Pons (tissue), 1 donor: ENCODE results near the gene LRRFIP1.
"Not testable (repeated sequence)": the region's sequence is repeated elsewhere in the genome, so short reads cannot be mapped to it uniquely, and the experiment has no call there.

ENCODE experiments used
- DNase-seq: peaks from one replicate; pipeline ENCODE4 v3.0.0-alpha.2; 2016; ENCODE audit warnings: low spot score

Gene LRRFIP1

DNA sequence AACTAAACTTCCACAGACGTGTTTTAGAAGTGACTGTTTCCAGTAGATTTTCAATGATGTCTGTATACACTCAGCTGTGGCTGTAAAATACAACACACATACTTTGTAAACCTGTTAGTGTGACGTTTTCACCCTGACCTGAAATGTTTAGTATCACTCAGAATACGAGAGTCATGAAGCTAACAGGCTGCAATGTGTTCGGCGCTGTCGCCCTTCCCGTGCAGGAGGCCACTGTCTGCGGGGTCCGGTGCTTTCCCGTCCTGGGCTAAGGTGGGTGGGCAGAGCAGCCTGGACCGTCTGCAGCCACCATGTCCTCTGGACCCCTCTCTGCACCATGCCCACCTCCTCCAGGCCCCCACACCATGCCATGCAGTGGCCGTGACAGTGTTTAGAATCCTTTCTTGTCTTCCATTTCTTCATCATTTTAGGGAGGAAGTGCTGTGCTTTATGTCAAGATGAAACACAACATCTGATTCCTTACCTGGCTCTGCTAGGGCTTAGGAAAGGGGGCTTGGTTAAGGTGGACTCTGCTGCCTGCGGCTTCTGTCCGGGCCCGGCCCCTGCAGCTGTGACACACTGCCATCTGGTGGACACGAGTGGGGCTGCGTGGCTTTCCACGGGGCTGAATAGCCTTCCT is 117.3 kb downstream of the LRRFIP1 start:
- DNase-seq, result peak; percentile 60

DNA sequence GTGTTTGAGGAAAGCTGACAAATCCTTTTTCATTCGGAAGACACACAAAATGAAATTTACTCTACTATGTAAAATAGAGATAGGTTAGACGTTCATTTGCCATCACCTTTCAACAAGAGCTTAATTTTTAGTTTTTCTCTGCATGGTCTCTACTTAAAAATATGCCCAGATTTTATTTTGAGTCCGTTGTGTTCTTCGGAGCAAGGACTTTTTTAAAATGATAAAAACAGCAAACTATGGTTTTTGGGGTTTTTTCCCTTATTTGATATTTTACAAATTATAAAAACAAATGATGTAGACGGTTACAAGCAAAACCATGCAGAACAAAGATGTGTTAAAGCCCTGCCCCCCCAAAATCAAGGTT is 117.8 kb downstream of the LRRFIP1 start:
- DNase-seq, result no peak

- no peak for DNase-seq
These were observed 119.1 kb downstream of the LRRFIP1 start for GRCh38 chr2:237746302-237747080.

GRCh38 chr2:237747189-237747588 is 119.8 kb downstream of the LRRFIP1 start:
- no peak for DNase-seq

GRCh38 chr2:237749002-237749401 is 121.6 kb downstream of the LRRFIP1 start:
- DNase-seq, result no peak

DNA sequence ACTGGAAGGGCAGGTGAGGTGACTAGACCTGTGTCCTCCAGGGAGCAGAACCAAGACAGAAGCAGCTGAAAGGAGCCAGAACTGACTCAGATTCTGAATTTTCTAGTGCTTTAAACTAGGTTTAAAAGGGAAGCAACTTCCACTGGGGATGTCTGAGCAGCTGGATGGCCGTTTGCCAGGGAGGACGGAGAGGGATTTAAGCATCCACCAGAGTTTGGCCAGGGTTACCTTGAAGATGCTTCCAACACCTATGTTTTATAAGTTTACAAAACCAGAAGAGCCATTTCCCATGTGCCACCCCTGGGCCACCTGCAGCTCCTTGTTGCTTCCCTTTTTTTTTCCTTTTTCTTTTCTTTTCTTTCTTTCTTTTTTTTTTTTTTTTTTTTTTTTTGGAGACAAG is 122.6 kb downstream of the LRRFIP1 start:
- DNase-seq, result no peak

DNA sequence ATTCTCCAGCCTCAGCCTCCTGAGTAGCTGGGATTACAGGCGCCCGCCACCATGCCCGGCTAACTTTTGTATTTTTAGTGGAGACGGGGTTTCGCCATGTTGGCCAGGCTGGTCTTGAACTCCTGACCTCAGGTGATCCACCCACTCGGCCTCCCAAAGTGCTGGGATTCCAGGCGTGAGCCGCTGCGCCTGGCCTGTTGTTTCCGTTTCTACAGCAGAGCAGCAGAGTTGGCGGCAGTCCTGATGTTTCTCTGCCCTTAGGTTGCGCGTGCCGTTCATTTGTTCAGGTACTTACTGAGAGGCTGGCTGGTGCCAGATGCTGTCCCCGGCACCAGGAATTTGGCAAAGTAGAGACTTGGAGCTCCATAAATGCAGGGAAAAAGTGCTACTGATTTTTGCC is 123.1 kb downstream of the LRRFIP1 start:
- DNase-seq, result not testable (repeated sequence)

DNA sequence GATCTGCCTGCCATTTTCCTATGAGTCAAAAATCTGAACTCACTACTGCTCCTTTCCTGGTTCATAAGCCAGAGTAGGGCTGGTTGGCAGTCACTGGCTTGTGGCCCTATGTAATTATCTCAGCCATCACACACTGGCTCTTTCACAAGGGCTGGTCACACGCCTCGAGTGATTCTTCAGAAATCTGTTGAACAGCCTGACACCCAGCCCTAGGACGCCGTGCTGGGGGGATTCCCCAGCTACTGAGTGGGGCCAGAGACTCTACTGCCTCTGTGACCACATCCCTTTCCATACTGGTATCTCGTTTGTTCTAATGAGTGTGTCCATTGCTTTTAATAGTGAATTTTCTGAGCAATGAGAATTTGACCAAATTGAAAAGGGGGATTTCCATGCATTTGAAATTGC is 125.4 kb downstream of the LRRFIP1 start:
- peak; percentile 28 for DNase-seq

- DNase-seq, result no peak
These were observed 126.8 kb downstream of the LRRFIP1 start for GRCh38 chr2:237754182-237754581.

- DNase-seq, result no peak
These were observed 127.3 kb downstream of the LRRFIP1 start for GRCh38 chr2:237754626-237755248.

DNA sequence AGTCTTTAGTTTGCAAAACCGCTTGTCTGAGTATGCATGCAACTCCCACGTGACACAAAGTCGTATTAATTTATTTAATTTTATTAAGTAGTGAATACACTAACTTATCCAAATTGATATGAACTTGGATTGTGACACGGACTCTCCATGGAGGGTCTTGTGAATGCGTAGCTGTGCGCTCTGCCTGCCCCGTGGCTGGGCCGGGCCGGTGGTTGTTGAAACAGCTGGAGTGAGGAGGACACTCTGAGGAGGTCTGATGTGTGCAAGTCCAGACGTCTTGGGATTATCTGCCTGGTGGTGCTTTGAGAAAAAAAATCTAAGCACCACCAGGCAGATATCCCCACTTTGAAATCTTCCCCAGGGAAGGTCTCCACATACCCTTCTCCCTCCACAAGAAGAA is 130.2 kb downstream of the LRRFIP1 start:
- DNase-seq, result no peak

DNA sequence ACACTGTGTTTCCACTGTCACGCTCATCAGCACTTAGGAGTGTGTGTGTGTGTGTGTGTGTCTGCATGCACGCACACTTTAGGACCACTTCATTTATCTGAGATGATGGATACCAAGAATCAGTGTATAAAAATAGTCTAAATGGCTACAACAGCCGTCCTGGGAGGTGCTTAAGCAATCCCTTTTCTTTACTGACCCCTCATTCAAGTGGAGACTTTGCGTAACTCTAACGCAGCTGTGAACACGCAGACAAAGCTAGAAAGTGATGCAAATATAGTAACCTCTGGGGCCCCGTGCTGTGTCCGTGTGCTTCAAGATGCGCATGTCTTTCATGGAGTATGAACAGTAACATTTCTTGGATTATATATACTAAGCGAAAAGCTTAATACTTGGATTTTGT is 130.8 kb downstream of the LRRFIP1 start:
- DNase-seq, result no peak

- no peak for DNase-seq
These were observed 131.8 kb downstream of the LRRFIP1 start for GRCh38 chr2:237759176-237759575.

DNA sequence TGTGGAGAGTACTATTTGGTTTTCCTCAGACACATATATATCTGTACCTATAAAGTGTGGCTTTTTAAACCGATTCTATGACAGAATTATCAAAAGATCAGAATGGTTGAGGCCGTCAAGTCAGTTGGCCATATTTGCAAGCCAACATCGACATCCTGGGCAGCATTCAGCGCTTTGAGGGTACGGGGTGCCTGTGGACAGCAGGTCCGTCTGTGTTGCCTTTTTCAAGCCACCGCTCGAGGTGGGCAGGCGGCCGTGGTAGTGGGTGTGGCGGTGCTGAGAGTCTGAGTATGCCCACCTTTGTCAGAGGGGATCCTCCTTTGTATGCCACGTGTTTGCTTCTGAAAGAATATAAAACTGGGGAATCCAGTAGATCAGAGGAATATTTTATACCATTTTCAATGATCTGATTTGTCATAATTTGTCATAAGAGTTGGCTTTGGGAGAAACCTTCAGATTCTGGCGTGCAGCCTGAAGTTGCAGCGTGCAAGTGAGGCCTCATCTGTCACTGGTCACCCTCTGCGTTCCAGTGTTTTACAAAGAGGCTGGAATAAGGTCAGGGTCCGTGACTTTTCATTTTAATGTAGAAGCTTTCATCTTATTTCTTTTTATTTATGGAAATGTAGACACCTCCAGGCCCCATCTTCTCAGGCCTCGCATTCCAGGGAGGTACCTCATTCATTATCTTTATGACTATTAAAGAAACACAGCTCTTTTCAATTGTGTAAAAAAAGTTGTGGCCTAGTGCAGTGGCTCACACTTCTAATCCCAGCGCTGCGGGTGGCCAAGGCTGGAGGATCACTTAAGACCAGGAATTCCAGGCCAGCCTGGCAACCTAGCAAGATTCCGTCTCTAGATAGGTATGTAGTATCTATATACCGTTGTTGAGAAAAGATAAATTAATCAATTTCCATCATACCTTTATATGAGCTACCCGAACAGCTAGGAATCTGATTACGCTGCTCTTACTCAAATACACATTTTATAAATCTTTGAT is 133.4 kb downstream of the LRRFIP1 start:
- no peak for DNase-seq

- not testable (repeated sequence) for DNase-seq
These were observed 135.2 kb downstream of the LRRFIP1 start for GRCh38 chr2:237762291-237763182.

- DNase-seq, result no peak
These were observed 136.4 kb downstream of the LRRFIP1 start for GRCh38 chr2:237763812-237764211.

DNA sequence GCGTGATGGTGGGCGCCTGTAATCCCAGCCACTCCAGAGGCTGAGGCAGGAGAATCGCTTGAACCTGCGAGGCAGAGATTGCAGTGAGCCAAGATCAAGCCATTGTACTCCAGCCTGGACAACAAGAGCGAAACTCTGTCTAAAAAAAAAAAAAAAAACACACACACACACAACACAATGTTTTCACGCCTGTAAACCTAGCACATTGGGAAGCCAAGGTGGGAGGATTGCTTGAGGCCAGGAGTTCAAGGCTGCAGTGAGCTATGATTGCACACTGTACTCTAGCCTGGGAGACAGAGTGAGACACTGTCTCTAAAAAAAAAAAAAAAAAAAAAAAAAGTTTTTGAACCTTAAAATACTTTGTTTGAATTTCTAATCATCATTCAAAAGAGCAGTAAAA is 137.7 kb downstream of the LRRFIP1 start:
- not testable (repeated sequence) for DNase-seq

- DNase-seq, result no peak
These were observed 138.5 kb downstream of the LRRFIP1 start for GRCh38 chr2:237765875-237766274.

DNA sequence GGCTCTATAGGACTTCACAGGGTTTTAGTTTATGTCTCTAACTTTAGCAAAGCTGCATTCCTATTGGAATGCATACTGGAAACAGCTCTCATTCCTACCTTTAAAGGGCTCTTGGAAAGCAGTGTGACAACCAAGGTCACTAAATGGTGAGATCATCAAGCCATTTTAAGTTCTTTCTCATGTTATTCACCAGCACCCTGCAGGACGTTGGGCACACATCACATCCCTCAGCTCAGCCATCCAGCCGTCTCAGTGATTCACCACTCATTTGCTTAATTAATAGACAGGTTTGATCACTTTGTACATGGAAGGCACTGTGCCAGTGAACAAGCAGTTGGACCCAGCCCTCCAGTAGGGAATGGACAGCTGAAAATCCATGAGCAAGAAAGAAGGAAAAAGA is 139.0 kb downstream of the LRRFIP1 start:
- DNase-seq, result no peak

DNA sequence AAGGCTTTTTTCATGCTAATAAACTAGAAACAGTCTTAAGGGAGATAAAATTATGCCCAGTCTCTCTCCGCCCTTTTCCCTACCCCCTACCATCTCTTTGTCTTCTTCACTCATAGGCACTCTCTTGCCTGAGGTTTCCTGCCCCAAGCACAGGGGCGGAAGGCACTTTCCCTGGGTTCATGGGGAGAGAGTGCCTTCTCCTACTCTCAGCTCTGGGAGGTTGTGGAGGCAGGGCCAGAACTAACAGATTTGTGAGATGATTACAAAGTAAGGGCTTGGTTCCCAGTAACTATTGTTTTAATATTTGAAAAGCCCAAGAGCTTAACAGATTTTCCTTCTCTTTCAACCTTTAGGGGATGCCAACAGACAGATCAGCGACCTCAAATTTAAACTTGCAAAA is 145.1 kb downstream of the LRRFIP1 start:
- DNase-seq, result no peak

GRCh38 chr2:237773826-237774225 is 146.4 kb downstream of the LRRFIP1 start:
- DNase-seq, result no peak
